ENCODE results near the gene USP37. TPM values are rescaled to one million over a fixed set of nuclear protein-coding genes. Genes with fewer than 3 reads are reported as not detected.
A peak's percentile ranks its signal among the peaks of the same experiment; 100 is the strongest.
"Not testable (repeated sequence)": the region's sequence is repeated elsewhere in the genome, so short reads cannot be mapped to it uniquely, and the experiment has no call there.

Gene USP37
- 15.9 and 30.9 TPM in 2 replicates for total RNA-seq (2014; rRNA removed; shearing (Covaris generic))

GRCh38 chr2:218568190-218569037 is at the start of gene USP37, which contains the start of gene CNOT9:
Gene USP37 (minus strand): TSS chr2:218568351. CDS start chr2:218558653, 9,698 bp downstream.
Gene CNOT9 (plus strand): TSS chr2:218568839. CDS start chr2:218568955, 116 bp downstream.
- DNase-seq (ENCODE audit: low read depth): peak; percentile 95

GRCh38 chr2:218615868-218616315 is 47.7 kb upstream of the USP37 start:
- no peak for DNase-seq (ENCODE audit: low read depth)

- peak; percentile 76 for DNase-seq (ENCODE audit: low read depth)
These were observed 39.4 kb upstream of the USP37 start, which contains the start of gene PLCD4 for GRCh38 chr2:218607436-218608115. Gene PLCD4 (plus strand): TSS chr2:218607899. CDS start chr2:218615740, 7,841 bp downstream.

GRCh38 chr2:218605432-218605831 is 37.3 kb upstream of the USP37 start:
- peak; percentile 47 for DNase-seq (ENCODE audit: low read depth)

- DNase-seq (ENCODE audit: low read depth): no peak
These were observed 17.4 kb upstream of the USP37 start for GRCh38 chr2:218585541-218585940.

GRCh38 chr2:218583983-218584850 is 16.1 kb upstream of the USP37 start:
- DNase-seq (ENCODE audit: low read depth): no peak

- DNase-seq (ENCODE audit: low read depth): peak; percentile 69
These were observed 13.9 kb upstream of the USP37 start for GRCh38 chr2:218582076-218582475.

- DNase-seq (ENCODE audit: low read depth): no peak
These were observed 10.2 kb upstream of the USP37 start for GRCh38 chr2:218578272-218578877.

- DNase-seq (ENCODE audit: low read depth): no peak
These were observed 9.5 kb upstream of the USP37 start for GRCh38 chr2:218577482-218578220.

- no peak for DNase-seq (ENCODE audit: low read depth)
These were observed 8.7 kb upstream of the USP37 start for GRCh38 chr2:218576854-218577253.

GRCh38 chr2:218570850-218571249 is 2.7 kb upstream of the USP37 start:
- peak; percentile 38 for DNase-seq (ENCODE audit: low read depth)

- DNase-seq (ENCODE audit: low read depth): peak; percentile 68
These were observed 1.7 kb upstream of the USP37 start for GRCh38 chr2:218569661-218570500.

- DNase-seq (ENCODE audit: low read depth): peak; percentile 80
These were observed 884 bp upstream of the USP37 start for GRCh38 chr2:218569038-218569431.

GRCh38 chr2:218567797-218568189 is 358 bp downstream of the USP37 start:
- DNase-seq (ENCODE audit: low read depth): no peak

- no peak for DNase-seq (ENCODE audit: low read depth)
These were observed 1.9 kb downstream of the USP37 start for GRCh38 chr2:218566296-218566695.

GRCh38 chr2:218564056-218564455 is 4.1 kb downstream of the USP37 start:
- no peak for DNase-seq (ENCODE audit: low read depth)

- DNase-seq (ENCODE audit: low read depth): no peak
These were observed 9.2 kb downstream of the USP37 start for GRCh38 chr2:218558986-218559385.

- DNase-seq (ENCODE audit: low read depth): no peak
These were observed 10.2 kb downstream of the USP37 start for GRCh38 chr2:218557941-218558340.

GRCh38 chr2:218555527-218555926 is 12.6 kb downstream of the USP37 start:
- DNase-seq (ENCODE audit: low read depth): no peak

GRCh38 chr2:218554225-218554624 is 13.9 kb downstream of the USP37 start:
- DNase-seq (ENCODE audit: low read depth): not testable (repeated sequence)
